Kidney (tissue), 14 donors: ENCODE measurements around the gene TBP. TPM values are rescaled to one million over a fixed set of nuclear protein-coding genes. Genes with fewer than 3 reads are reported as not detected.

ENCODE experiments used
- DNase-seq, 5 donors: peaks; one replicate each; pipeline ENCODE4 v3.0.0-alpha.2; 2013 to 2020
- FAIRE-seq: peaks from 2 replicates; lab custom pipeline; 2012; peaks lifted over from hg19 to GRCh38; lab: Jason Lieb, UNC
- H3K27ac ChIP-seq, 2 donors: one replicate each; pipeline ENCODE4 v1.7.0; 2013; ENCODE audit warnings: low read depth in 2 of 2, low read length in 2 of 2, inconsistent platforms in 1 of 2
- H3K27me3 ChIP-seq: one replicate; pipeline ENCODE4 v1.7.1; 2013; ENCODE audit warnings: low read length, inconsistent platforms; ENCODE audit not compliant: control insufficient read depth, insufficient read depth
- H3K36me3 ChIP-seq, 3 donors: one replicate each; pipeline versions ENCODE4 v1.7.0 to v1.7.1; 2013; ENCODE audit warnings: low read length in 3 of 3, control low read depth in 1 of 3, inconsistent platforms in 1 of 3; ENCODE audit not compliant: insufficient read depth in 3 of 3, control insufficient read depth in 2 of 3
- H3K4me1 ChIP-seq, 3 donors: one replicate each; pipeline versions ENCODE4 v1.7.0 to v1.7.1; 2013; ENCODE audit warnings: low read length in 3 of 3, inconsistent platforms in 1 of 3, low read depth in 1 of 3; ENCODE audit not compliant: control insufficient read depth in 2 of 3, insufficient read depth in 2 of 3
- H3K4me3 ChIP-seq, 3 donors: one replicate each; pipeline versions ENCODE4 v1.7.0 to v1.8.1; 2013; ENCODE audit warnings: low read length in 3 of 3, control low read depth in 1 of 3, inconsistent platforms in 1 of 3
- H3K9ac ChIP-seq, 3 donors: one replicate each; pipeline versions ENCODE4 v1.7.0 to v1.7.1; 2013; ENCODE audit warnings: low read length in 3 of 3, control low read depth in 1 of 3, inconsistent platforms in 1 of 3
- H3K9me3 ChIP-seq, 3 donors: one replicate each; pipeline versions ENCODE4 v1.7.0 to v1.7.1; 2013; ENCODE audit warnings: low read length in 3 of 3, control low read depth in 1 of 3, inconsistent platforms in 1 of 3; ENCODE audit not compliant: control insufficient read depth in 2 of 3, insufficient read depth in 1 of 3
- CTCF ChIP-seq: IDR thresholded peaks from 3 replicates; pipeline ENCODE4 v1.5.1; 2012; ENCODE audit warnings: mild to moderate bottlenecking, moderate library complexity, borderline replicate concordance; ENCODE audit not compliant: insufficient read depth; ENCODE audit errors: extremely low read depth
- intact Hi-C: fragments of 100-400 bp; cut with DNase I; formaldehyde crosslinking; loops from one replicate; pipeline ENCODE4 v1.11.1; 2022
- polyA plus RNA-seq: library from polyadenylated mRNA; stranded (reverse); fragments of 350-450 nt; fragmentation: Illumina TruSeq; extraction: RNeasy Lipid Tissue Mini Kit (QIAGEN cat#74804); gene quantifications from one replicate; pipeline ENCODE4 v1.2.3, GENCODE V29; 2014; ENCODE audit warnings: low read depth, low replicate concordance; ENCODE audit not compliant: insufficient read depth
- total RNA-seq: library from RNA; stranded (reverse); fragmentation: NEBNext Ultra II Directional; extraction: Animal tissue kit (Norgen Biotek cat#: 25700); gene quantifications from one replicate; pipeline ENCODE4 v1.2.1, GENCODE V29; 2021
- donor health status: control.
- donor health status: control.
- donor health status: control.
- donor health status: control.
- donor health status: control.
- donor health status: DM: yes; HTN: yes; CAD: no.
- donor health status: Normal renal cell carcinoma (clear cell type).

The TBP gene
- total and polyA plus RNA-seq, 2 donors from 2014 or later = 11.1 to 16.7 TPM

GRCh38 chr6:170510631-170511030 is 43.5 kb upstream of the TBP start:
- no peak for TF ChIP-seq CTCF
- Histone ChIP-seq H3K27me3 (no peaks in the 10 kb centered on the region), H3K36me3 (no peaks in the 10 kb centered on the region), H3K9me3 (no peaks in the 10 kb centered on the region), H3K27ac (no peak overlapping the region), H3K9ac (no peak overlapping the region), H3K4me1 (no peaks in the 10 kb centered on the region), H3K4me3 (no peak overlapping the region)
- no peak for DNase-seq
- intact Hi-C loops = no loop called here
- FAIRE-seq = no peak

- no peak for FAIRE-seq
- no peaks in the 10 kb centered on the region for H3K4me1 ChIP-seq
These were observed 41.9 kb upstream of the TBP start for GRCh38 chr6:170512249-170512648.

DNA sequence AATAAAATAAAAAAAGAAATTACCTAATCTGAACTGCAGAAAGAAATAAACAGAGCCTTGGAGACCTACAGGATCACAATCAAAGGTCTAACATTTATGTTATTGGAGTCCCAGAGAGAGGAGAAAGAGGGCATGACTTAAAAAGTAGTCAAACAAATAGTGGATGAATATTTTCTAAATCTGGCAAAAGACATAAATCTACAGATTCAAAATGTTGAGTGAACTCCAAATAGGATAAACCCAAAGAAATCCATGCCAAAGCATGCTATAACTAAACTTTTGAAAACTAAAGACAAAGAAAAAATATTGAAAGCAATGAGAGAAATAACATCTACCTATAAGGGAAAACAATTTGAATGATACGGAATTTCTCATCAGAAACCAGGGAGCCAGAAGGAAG is 39.3 kb upstream of the TBP start:
- Histone ChIP-seq H3K27ac (no peak overlapping the region), H3K27me3 (no peaks in the 10 kb centered on the region), H3K4me3 (no peak overlapping the region), H3K9ac (no peak overlapping the region), H3K9me3 (no peaks in the 10 kb centered on the region), H3K36me3 (no peaks in the 10 kb centered on the region), H3K4me1 (no peaks in the 10 kb centered on the region)
- intact Hi-C loops = no loop called here
- TF ChIP-seq CTCF = no peak
- DNase-seq (no peak), FAIRE-seq (no peak)

More at GRCh38 chr6:170512249-170512648, 41.9 kb upstream of the TBP start:
- Histone ChIP-seq H3K9me3 (no peaks in the 10 kb centered on the region), H3K27ac (no peak overlapping the region), H3K27me3 (no peaks in the 10 kb centered on the region), H3K9ac (no peak overlapping the region), H3K4me3 (no peak overlapping the region), H3K36me3 (no peaks in the 10 kb centered on the region)
- no peak for TF ChIP-seq CTCF
- no peak for DNase-seq
- intact Hi-C loops = no loop called here
